ENCODE results near the gene MPDU1.

MPDU1 gene

GRCh38 chr17:7575959-7576358 lies 7.7 kb upstream of the MPDU1 start:
- H3K9ac ChIP-seq (ENCODE audit: low read length), result no peak overlapping the region
- no peaks in the 10 kb centered on the region for H3K9me3 ChIP-seq (ENCODE audit: control insufficient read depth, insufficient read depth, low read depth, low read length)
- H3K4me1 ChIP-seq (ENCODE audit: control insufficient read depth, insufficient read depth, low read length), result peaks cover 10% of the 10 kb centered on the region; the same call in 1 of the 2 replicates
- 0 out of 2 replicates have a peak overlapping the region, but pooled peaks have one; percentile 89 for H3K4me3 ChIP-seq (ENCODE audit: low read depth, low read length)
- H3K27ac ChIP-seq (ENCODE audit: low read depth, low read length), result no peak overlapping the region
- H3K36me3 ChIP-seq (ENCODE audit: control insufficient read depth, insufficient read depth, low read length), result peaks cover 74% of the 10 kb centered on the region
- no peaks in the 10 kb centered on the region for H3K27me3 ChIP-seq (ENCODE audit: control insufficient read depth, insufficient read depth, low read length)

GRCh38 chr17:7576432-7576937 lies 7.2 kb upstream of the MPDU1 start:
- Histone ChIP-seq H3K9ac (ENCODE audit: low read length) (no peak overlapping the region), H3K27ac (ENCODE audit: low read depth, low read length) (no peak overlapping the region), H3K36me3 (ENCODE audit: control insufficient read depth, insufficient read depth, low read length) (peaks cover 70% of the 10 kb centered on the region), H3K4me3 (ENCODE audit: low read depth, low read length) (no peak overlapping the region), H3K4me1 (ENCODE audit: control insufficient read depth, insufficient read depth, low read length) (peaks cover 10% of the 10 kb centered on the region; the same call in 1 of the 2 replicates), H3K27me3 (ENCODE audit: control insufficient read depth, insufficient read depth, low read length) (no peaks in the 10 kb centered on the region), H3K9me3 (ENCODE audit: control insufficient read depth, insufficient read depth, low read depth, low read length) (no peaks in the 10 kb centered on the region)

DNA sequence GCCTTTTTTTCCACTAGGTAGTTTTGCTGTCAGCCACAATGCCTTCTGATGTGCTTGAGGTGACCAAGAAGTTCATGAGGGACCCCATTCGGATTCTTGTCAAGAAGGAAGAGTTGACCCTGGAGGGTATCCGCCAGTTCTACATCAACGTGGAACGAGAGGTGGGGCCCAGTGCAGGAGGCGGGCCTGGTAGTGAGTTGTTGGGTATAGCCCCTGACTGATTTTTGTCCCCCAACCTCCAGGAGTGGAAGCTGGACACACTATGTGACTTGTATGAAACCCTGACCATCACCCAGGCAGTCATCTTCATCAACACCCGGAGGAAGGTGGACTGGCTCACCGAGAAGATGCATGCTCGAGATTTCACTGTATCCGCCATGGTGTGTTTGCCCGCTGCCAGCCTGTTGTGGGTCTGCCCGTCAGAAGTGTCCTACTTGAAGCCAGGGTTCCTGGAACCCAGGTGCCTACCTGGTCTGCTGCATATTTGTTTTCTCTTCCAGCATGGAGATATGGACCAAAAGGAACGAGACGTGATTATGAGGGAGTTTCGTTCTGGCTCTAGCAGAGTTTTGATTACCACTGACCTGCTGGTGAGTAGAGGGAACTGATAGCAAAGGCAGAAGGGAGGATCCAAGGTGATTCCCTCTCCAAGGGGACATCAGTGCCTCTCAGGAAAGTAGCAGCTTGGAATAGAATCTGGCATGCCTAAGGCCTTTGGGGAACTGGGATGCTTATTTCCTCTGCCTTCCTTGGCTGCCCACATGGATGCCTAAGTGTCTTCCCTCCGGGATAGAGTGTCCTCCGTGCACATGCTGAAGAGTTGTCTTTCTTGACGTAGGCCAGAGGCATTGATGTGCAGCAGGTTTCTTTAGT lies 6.1 kb upstream of the MPDU1 start:
- H3K4me3 ChIP-seq (ENCODE audit: low read depth, low read length), result no peak overlapping the region
- H3K9me3 ChIP-seq (ENCODE audit: control insufficient read depth, insufficient read depth, low read depth, low read length), result no peaks in the 10 kb centered on the region
- H3K9ac ChIP-seq (ENCODE audit: low read length), result no peak overlapping the region
- H3K27me3 ChIP-seq (ENCODE audit: control insufficient read depth, insufficient read depth, low read length), result no peaks in the 10 kb centered on the region
- peaks cover 70% of the 10 kb centered on the region for H3K36me3 ChIP-seq (ENCODE audit: control insufficient read depth, insufficient read depth, low read length)
- peaks cover 16% of the 10 kb centered on the region for H3K4me1 ChIP-seq (ENCODE audit: control insufficient read depth, insufficient read depth, low read length)
- no peak overlapping the region for H3K27ac ChIP-seq (ENCODE audit: low read depth, low read length)

DNA sequence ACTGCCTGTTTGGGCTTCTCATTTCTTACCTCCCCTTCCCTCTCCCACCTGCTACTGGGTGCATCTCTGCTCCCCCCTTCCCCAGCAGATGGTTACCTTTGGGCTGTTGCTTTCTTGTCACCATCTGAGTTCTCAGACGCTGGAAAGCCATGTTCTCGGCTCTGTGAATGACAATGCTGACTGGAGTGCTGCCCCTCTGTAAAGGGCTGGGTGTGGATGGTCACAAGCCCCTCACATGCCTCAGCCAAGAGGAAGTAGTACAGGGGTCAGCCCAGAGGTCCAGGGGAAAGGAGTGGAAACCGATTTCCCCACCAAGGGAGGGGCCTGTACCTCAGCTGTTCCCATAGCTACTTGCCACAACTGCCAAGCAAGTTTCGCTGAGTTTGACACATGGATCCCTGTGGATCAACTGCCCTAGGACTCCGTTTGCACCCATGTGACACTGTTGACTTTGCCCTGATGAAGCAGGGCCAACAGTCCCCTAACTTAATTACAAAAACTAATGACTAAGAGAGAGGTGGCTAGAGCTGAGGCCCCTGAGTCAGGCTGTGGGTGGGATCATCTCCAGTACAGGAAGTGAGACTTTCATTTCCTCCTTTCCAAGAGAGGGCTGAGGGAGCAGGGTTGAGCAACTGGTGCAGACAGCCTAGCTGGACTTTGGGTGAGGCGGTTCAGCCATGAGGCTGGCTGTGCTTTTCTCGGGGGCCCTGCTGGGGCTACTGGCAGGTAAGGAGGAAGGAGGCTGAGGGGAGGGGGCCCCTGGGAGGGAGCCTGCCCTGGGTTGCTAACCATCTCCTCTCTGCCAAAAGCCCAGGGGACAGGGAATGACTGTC lies 4.4 kb upstream of the MPDU1 start, which contains the start of gene CD68:
CD68 (plus strand) TSS at position 638 of the 833 bp plus-strand sequence; CDS start at position 678, 40 bp downstream.
- no peaks in the 10 kb centered on the region for H3K9me3 ChIP-seq (ENCODE audit: control insufficient read depth, insufficient read depth, low read depth, low read length)
- H3K27me3 ChIP-seq (ENCODE audit: control insufficient read depth, insufficient read depth, low read length), result no peaks in the 10 kb centered on the region
- no peak within 1 kb of the TSS for H3K4me3 ChIP-seq (ENCODE audit: low read depth, low read length)
- no peak within 1 kb of the TSS for H3K9ac ChIP-seq (ENCODE audit: low read length)
- H3K4me1 ChIP-seq (ENCODE audit: control insufficient read depth, insufficient read depth, low read length), result peaks cover 25% of the 10 kb centered on the region
- peaks cover 57% of the 10 kb centered on the region for H3K36me3 ChIP-seq (ENCODE audit: control insufficient read depth, insufficient read depth, low read length)
- H3K27ac ChIP-seq (ENCODE audit: low read depth, low read length), result no peak within 1 kb of the TSS

DNA sequence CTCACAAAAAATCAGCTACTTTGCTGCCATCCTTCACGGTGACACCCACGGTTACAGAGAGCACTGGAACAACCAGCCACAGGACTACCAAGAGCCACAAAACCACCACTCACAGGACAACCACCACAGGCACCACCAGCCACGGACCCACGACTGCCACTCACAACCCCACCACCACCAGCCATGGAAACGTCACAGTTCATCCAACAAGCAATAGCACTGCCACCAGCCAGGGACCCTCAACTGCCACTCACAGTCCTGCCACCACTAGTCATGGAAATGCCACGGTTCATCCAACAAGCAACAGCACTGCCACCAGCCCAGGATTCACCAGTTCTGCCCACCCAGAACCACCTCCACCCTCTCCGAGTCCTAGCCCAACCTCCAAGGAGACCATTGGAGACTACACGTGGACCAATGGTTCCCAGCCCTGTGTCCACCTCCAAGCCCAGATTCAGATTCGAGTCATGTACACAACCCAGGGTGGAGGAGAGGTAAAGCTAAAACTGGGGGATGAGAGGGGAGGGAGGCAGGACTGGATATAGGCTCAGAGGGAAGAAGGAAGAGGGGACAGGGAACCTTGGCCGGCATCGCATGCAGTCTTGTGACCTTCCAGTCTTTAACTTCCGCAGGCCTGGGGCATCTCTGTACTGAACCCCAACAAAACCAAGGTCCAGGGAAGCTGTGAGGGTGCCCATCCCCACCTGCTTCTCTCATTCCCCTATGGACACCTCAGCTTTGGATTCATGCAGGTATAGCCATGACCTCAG lies 3.6 kb upstream of the MPDU1 start:
- Histone ChIP-seq H3K9me3 (ENCODE audit: control insufficient read depth, insufficient read depth, low read depth, low read length) (no peaks in the 10 kb centered on the region), H3K36me3 (ENCODE audit: control insufficient read depth, insufficient read depth, low read length) (peaks cover 49% of the 10 kb centered on the region), H3K27me3 (ENCODE audit: control insufficient read depth, insufficient read depth, low read length) (no peaks in the 10 kb centered on the region), H3K27ac (ENCODE audit: low read depth, low read length) (no peak overlapping the region), H3K9ac (ENCODE audit: low read length) (no peak overlapping the region), H3K4me1 (ENCODE audit: control insufficient read depth, insufficient read depth, low read length) (peaks cover 19% of the 10 kb centered on the region), H3K4me3 (ENCODE audit: low read depth, low read length) (no peak overlapping the region)

DNA sequence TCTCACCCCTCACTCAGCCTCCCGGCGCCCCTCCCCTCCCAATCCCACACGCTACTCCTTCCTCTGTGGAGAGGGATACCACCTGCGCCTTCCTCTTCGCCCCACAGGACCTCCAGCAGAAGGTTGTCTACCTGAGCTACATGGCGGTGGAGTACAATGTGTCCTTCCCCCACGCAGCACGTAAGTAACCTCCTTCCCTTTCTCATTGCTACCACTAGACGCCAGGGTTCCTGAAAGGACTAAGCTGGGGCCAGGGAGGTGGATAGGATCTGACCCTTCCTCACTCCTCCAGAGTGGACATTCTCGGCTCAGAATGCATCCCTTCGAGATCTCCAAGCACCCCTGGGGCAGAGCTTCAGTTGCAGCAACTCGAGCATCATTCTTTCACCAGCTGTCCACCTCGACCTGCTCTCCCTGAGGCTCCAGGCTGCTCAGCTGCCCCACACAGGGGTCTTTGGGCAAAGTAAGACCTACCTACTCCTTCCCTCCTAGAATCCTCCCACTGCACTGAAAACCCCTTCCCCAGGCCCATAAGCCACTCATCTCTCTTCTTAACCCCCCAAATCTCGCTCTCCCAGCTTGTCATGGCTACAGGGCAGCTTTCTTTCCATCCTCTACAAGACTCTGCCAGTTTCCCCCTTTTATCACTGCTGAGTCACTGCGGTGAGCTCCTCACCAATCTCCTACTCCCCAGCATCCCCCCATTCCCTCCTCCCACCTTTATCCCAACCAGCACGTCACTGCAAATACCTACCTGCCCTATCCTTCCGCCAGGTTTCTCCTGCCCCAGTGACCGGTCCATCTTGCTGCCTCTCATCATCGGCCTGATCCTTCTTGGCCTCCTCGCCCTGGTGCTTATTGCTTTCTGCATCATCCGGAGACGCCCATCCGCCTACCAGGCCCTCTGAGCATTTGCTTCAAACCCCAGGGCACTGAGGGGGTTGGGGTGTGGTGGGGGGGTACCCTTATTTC lies 2.8 kb upstream of the MPDU1 start:
- no peaks in the 10 kb centered on the region for H3K27me3 ChIP-seq (ENCODE audit: control insufficient read depth, insufficient read depth, low read length)
- peaks cover 41% of the 10 kb centered on the region for H3K36me3 ChIP-seq (ENCODE audit: control insufficient read depth, insufficient read depth, low read length)
- H3K9me3 ChIP-seq (ENCODE audit: control insufficient read depth, insufficient read depth, low read depth, low read length), result no peaks in the 10 kb centered on the region
- H3K4me3 ChIP-seq (ENCODE audit: low read depth, low read length), result no peak overlapping the region
- peaks cover 15% of the 10 kb centered on the region for H3K4me1 ChIP-seq (ENCODE audit: control insufficient read depth, insufficient read depth, low read length)
- no peak overlapping the region for H3K9ac ChIP-seq (ENCODE audit: low read length)
- H3K27ac ChIP-seq (ENCODE audit: low read depth, low read length), result no peak overlapping the region

GRCh38 chr17:7582396-7583252 lies 1.0 kb upstream of the MPDU1 start:
- peaks cover 35% of the 10 kb centered on the region for H3K36me3 ChIP-seq (ENCODE audit: control insufficient read depth, insufficient read depth, low read length)
- H3K27ac ChIP-seq (ENCODE audit: low read depth, low read length), result peak overlapping the region; percentile 99
- no peaks in the 10 kb centered on the region for H3K9me3 ChIP-seq (ENCODE audit: control insufficient read depth, insufficient read depth, low read depth, low read length)
- peak overlapping the region; percentile 88 for H3K4me3 ChIP-seq (ENCODE audit: low read depth, low read length)
- peaks cover 15% of the 10 kb centered on the region for H3K4me1 ChIP-seq (ENCODE audit: control insufficient read depth, insufficient read depth, low read length)
- H3K27me3 ChIP-seq (ENCODE audit: control insufficient read depth, insufficient read depth, low read length), result no peaks in the 10 kb centered on the region
- H3K9ac ChIP-seq (ENCODE audit: low read length), result peak overlapping the region; percentile 98

DNA sequence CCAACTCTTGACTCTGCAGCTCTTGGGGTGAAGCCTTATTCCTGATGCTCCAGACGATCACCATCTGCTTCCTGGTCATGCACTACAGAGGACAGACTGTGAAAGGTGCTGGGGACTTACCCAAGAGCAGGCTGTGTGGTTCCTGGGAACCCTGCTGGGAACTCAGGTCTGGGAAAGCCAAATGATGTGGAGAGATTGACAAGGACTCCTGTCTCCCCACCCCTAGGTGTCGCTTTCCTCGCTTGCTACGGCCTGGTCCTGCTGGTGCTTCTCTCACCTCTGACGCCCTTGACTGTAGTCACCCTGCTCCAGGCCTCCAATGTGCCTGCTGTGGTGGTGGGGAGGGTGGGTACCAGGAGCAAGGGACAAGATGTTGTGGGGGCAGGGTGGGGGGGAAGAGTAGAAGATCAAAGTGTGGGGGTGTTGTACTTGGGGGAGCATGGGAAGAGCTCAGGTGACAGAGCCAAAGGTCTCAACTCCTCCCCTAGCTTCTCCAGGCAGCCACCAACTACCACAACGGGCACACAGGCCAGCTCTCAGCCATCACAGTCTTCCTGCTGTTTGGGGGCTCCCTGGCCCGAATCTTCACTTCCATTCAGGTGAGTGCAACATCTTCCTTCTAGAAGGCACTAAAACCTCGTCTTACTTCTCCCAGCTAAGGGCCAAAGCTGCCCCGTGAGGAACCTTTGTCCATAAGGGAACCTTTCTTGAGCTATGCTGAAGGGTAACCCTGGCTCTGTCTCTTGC lies 3.2 kb downstream of the MPDU1 start:
- peaks cover 41% of the 10 kb centered on the region for H3K4me1 ChIP-seq (ENCODE audit: control insufficient read depth, insufficient read depth, low read length)
- H3K27ac ChIP-seq (ENCODE audit: low read depth, low read length), result no peak overlapping the region
- H3K9me3 ChIP-seq (ENCODE audit: control insufficient read depth, insufficient read depth, low read depth, low read length), result no peaks in the 10 kb centered on the region
- H3K27me3 ChIP-seq (ENCODE audit: control insufficient read depth, insufficient read depth, low read length), result no peaks in the 10 kb centered on the region
- peaks cover 21% of the 10 kb centered on the region for H3K36me3 ChIP-seq (ENCODE audit: control insufficient read depth, insufficient read depth, low read length)
- H3K9ac ChIP-seq (ENCODE audit: low read length), result no peak overlapping the region
- no peak overlapping the region for H3K4me3 ChIP-seq (ENCODE audit: low read depth, low read length)

All from HUES6 (cell line).